HG03159 (cell line): ENCODE measurements around the gene NAP1L1.

Source experiments
- ATAC-seq: cut with Tn5 transposase; IDR thresholded peaks from one replicate; pipeline ENCODE4 v1.9.1; 2021; ENCODE audit warnings: mild to moderate bottlenecking, moderate library complexity; ENCODE audit not compliant: unreplicated experiment

Gene NAP1L1

DNA sequence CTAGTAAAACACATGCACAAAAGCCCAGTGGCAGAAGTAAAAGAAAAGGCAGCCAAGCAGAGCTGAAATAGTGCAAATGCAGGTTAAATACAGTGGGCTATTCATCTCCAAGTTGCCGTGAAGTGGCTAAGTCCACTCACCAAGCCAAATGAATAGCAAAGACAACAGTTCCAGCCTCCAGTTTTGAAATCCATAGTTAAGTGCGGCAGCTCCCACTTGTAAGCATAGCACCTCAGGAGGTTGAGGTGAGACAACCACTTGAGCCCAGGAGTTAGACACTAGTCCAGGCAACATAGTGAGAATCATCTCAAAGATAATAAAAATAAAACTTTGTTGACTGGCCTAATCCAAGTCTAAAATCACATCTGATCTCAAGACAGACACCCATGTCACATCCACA, 43.1 kb downstream of the NAP1L1 start:
- ATAC-seq: no peak

GRCh38 chr12:76040461-76040860, 44.0 kb downstream of the NAP1L1 start:
- ATAC-seq: no peak

DNA sequence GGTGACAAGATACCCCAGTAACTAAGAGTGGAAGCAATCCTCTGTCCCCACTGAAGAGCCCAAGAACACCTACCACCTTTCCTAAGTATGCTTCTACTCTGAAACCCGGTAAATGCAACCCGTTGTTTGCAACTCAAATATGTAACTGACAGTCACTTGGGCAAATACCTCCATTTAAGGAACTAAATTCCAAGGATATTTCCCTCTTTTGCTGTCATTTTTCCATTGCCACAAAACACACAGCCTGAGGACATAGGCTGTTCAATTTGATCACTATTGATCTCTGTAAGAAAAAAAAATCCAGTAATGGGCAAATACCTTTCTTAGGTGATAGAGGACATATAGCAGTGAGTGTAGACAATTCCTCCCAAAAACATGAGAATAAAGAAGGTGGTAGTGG, 46.3 kb downstream of the NAP1L1 start:
- no peak for ATAC-seq

- peak; percentile 72 for ATAC-seq
These were observed 47.1 kb downstream of the NAP1L1 start for GRCh38 chr12:76037130-76038103.

DNA sequence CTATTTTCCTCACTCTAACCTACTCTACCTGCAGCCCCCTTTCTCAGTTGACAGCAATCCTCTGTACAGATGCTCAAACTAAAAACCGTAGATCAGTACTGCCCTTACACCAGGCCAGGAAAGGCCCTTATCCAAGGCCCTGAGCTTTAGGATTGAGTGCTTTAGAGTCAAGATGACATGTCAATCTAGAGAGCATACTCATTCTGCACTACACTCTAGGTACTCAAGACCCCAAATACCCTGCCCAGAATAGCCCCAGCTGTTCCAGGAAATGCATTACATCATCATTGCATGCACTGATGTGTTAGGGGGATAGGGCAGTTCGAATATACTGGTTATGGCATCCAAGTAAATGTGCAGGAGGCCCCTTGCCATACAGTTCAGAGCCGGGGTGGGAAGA, 49.4 kb downstream of the NAP1L1 start:
- no peak for ATAC-seq

GRCh38 chr12:76033081-76034011, 51.1 kb downstream of the NAP1L1 start:
- no peak for ATAC-seq

DNA sequence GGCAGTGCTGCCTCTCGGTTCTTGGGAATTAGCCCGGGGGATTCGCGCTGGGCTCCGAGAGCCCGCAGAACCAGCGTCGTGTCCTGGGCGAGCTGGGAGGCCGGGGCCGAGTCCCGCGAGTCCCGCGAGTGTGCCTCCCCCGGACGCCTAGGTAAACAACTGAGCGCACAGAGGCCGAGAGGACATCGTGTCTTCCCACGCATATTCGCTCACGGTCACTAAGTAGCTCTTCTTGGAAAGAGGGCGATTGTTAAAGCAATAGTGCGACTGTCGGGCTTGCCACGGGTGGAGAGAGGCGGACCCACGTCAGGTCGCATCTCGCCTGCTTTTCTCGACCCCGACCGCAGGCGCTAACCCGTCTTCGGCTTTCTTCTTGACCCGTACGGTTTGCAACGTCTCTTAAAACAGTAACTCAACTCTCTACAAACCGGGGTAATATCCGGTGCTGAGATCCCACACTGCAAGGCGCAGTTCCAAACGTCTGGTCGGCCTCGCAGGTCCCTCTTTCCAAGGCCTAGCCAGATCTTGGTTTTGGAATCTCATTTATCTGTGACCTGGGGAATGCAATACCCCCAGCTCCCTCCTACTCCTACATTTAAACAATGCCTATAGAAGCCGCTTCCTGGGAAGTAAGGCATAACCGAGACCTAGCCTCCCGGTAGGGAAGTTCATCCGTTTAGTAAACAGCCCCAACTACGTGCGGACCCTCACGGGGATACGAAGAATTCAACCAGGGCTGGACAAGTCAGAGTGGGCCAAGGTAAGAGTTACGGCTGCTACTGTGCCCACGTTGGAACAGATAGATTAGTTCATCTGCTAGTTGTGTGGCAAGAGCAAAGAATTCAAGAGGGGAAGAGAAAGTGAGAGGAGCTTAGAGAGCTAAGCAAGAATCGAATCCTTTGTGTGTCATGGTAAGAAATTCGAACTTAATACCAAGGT, 52.2 kb downstream of the NAP1L1 start:
- peak; percentile 22 for ATAC-seq

DNA sequence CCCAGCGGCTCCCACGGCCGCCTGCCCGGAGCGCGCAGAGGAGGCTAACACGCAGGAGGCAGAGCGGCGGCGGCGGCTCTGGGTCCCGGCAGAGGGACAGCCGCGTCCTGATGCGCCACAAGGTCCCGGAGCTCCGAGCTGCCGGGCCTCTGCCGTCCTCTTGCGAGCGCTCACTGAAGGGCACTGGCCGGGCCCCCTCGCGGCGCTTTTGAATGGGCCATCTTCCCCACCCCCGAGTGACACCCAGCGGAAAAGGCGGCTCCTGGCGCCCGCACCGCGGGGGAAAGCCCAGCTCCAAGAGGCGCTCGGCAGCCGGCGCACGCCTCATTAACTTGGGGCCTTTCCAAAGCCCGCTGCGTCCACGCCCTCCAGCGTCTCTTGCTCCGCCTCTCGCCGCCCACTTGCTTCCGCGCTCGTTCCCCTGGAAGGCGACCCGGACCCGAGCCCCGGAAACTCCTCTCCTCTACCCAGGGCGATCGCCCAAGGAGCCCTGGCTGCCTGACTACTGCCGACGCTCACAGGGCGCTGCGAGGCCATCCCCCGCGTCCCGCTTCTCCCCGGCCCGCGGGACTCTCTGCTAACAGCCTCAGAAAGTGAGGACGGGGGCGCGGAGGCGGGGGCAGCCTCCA, 53.0 kb downstream of the NAP1L1 start, which contains the start of gene PHLDA1:
Gene PHLDA1 (minus strand): TSS at position 363 of the 629 bp plus-strand sequence.
- peak; percentile 80 for ATAC-seq

DNA sequence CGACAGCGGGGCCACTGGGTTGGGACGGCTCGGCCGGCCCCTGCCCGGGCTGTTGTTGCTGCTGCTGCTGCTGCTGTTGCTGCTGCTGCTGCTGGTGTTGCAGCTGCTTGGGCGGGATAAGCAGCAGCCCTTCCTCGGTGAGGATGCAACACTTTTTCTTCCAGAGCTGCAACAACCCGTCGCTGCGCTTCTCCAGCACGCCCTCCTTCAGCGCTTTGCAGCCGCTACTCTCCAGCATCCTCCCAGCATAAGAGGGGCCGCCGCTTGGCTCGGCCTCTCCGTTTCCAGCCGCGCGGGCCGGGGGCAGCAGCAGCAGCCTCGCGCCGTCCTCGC, 53.4 kb downstream of the NAP1L1 start:
- peak; percentile 16 for ATAC-seq

DNA sequence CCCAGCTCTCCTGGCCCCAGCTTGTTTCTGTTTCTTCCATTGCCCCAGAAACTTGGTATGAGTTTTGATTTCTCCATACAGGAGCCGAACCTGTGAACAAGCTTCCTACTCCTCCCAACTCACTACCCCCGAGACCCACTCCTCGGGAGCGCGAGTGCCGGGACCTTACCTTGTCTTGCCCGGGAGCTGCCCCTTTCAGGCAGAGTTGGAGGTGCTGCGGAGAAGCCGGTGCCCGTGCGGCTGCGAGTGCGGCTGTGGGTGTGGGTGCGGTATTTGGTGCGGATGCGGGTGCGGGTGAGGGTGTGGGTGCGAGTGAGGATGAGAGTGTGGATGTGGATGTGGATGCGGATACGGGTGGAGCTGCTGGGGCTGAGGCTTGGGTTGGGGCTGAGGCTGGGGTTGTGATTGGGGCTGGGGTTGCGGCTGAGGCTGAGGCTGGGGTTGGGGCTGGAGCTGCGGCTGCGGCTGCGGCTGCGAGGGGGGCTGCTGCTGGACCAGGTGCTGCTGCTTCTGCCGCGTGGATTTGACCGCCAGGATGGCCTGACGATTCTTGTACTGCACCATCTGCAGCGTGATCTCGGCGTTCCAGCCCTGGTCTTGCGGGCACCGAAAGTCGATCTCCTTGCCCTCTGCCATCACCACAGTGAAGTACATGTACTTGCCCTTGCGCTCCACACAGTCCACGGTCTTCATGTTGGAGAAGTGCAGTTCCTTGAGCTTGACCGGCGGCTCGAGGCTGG, 54.0 kb downstream of the NAP1L1 start:
- ATAC-seq: no peak

- ATAC-seq: no peak
These were observed 54.5 kb downstream of the NAP1L1 start for GRCh38 chr12:76029982-76030340.

- no peak for ATAC-seq
These were observed 55.8 kb downstream of the NAP1L1 start for GRCh38 chr12:76028571-76029277.

DNA sequence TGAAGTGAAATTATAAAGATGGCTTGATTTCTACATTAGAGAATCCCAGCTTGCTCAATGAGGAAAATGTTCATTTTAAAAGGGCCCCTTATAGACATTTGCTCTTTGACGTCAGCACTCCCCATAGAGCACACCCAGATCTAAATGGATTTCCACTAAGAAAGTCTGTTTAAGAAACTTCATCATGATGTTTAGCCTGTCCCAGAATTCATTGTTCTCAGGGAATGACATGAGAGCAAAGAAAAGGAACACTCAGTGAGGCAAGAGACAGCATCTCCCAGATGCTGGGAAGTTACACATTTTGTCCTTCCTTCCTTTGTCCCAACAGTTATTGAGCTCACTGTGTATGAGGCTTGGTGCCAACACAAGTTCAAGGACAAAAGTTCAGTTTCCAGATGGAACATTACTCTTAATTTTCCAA, 57.8 kb downstream of the NAP1L1 start:
- no peak for ATAC-seq

DNA sequence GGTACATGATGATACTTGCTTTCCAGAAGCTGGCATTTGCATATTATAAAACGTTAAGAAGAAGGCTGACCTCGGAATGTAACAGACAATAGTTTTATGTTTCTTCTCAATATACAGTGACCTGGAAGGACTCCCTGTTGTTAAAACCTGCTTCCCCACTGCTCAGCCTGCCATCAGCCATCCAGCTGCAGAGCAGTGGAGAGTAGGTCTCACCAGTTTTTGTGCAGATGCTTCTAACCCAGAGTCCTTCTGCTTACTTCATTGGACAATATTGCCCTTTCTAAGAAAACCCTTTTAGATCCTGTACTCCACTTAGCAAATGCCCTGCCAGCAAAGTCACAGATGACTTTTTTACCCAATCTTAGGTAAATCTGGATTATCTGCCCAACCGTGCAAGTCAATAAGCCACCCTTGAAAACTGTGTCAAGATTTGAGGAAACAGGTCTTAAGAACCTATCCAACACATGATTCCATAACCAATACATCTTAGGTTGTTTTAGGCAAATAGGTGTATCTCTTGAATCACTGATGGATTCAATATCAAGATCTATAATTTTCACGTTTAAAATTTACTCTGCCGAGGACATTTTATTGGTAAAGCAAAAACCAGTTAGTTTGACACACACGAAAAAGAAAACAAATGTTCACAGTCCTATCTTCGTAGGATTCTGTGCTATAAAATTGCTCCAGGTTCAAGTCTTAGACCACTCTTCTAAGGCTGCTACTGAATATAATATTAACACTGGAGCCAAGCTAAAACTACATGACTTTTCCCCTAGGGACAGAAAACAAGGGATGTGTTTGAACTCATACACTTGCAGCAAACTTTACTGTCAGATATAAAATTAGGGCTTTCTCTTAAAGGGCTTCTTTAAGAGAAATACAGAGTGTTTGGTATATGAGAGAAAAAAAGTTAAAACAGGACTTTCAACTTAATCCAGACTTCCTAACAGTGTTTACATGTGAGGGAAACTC, 58.6 kb downstream of the NAP1L1 start:
- no peak for ATAC-seq

DNA sequence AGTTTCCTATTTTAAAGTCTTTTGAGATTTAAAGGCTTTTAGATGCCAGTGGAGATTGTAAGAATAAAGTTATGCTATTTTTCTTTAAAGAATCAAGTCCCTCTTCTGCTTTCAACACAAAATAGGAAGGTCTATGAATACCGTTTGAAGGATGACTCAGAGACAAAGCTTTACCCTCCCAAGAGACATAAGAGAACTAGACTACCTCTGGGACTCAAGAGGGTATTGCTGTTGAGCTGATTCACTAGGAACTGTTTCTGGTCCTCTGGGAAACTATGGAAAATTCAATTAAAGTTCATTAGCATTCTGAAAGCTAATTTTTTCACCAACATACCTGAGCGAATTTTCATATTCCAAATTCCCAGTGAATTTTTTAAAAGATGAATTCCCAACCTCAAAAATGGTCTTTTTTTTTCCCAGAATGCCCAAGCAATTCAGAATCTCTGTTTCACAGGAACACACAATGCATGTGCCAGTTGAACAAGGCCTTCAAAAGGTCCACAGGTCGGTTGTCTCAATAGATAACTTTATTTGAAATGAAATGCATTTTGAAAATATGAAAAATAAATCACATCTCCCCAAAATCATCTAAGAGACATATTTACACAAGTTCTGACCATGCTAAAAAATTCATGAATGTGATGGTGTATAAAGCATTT, 59.4 kb downstream of the NAP1L1 start:
- no peak for ATAC-seq

DNA sequence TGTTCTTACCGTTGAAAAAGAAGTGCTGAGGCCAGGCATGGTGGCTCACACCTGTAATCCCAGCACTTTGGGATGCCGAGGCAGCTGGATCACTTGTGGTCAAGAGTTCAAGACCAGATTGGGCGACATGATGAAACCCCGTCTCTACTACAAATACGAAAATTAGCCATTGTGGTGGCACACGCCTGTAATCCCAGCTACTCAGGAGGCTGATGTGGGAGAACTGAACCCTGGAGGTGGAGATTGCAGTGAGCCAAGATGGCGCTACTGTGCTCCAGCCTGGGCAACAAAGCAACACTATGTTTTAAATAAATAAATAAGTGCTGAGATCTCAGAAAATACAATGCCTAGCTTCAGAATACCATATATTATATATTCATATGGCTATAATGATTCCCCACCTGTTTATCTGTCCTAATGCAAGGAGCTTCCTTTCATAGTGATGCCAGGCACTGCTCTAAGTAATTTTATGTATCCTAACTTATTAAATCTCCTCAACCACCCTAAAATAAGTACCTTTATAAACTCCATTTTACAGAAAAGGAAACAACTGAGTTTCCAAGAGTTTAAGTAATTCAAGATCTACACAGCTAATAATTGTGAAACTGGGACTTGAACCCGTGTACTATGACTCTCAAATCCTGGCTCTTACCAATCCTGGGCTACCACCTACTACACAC, 60.2 kb downstream of the NAP1L1 start:
- no peak for ATAC-seq
